Endothelial cell of umbilical vein (primary cell): ENCODE results near the gene KATNB1.

ENCODE experiments used
- EZH2 ChIP-seq: IDR thresholded peaks from 2 replicates; pipeline ENCODE4 v1.6.1; 2012; ENCODE audit warnings: borderline replicate concordance, low read depth, mild to moderate bottlenecking, moderate library complexity, low read length, inconsistent platforms; ENCODE audit not compliant: severe bottlenecking
- POLR2A ChIP-seq: IDR thresholded peaks from 2 replicates; pipeline ENCODE4 v1.6.1; 2012; ENCODE audit warnings: low read depth, mild to moderate bottlenecking, control low read depth, low read length
- POLR2AphosphoS5 ChIP-seq: IDR thresholded peaks from 2 replicates; pipeline ENCODE4 v1.6.1; 2012; ENCODE audit warnings: low read depth, mild to moderate bottlenecking, control low read depth, low read length, moderate library complexity; ENCODE audit not compliant: insufficient read depth
- TF ChIP-seq, protein P1 (sequence below), 2 donors: IDR thresholded peaks; 1 replicate in 1 of 2; 2 replicates in 1 of 2; pipeline ENCODE4 v1.5.1; 2011; ENCODE audit warnings: low read length in 2 of 2, mild to moderate bottlenecking in 2 of 2, moderate library complexity in 2 of 2, control low read depth in 1 of 2, inconsistent platforms in 1 of 2, low read depth in 1 of 2; ENCODE audit not compliant: insufficient read depth in 1 of 2; ENCODE audit errors: extremely low read depth in 1 of 2
- TF ChIP-seq, protein P2 (sequence below): IDR thresholded peaks from 2 replicates; pipeline ENCODE4 v1.6.1; 2011; ENCODE audit not compliant: insufficient read depth, insufficient read length

DNA sequence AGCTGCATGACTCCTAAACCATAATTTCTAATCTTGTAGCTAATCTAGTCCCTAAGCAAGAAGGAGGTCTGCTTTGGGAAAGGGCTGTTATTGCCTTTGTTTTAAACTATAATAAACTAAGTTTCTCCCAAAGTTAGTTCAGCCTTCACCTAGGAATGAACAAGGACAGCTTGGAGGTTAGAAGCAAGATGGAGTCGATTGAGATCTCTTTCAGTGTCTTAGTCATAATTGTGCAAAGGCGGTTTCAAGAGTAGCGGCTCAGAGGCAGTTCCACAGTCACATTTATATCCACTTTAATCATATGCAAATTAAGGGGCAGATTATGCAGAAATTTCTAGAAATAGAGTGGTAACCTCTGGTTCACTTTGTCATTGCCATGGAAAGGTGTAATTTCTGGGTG, 23.6 kb upstream of the KATNB1 start:
- TF ChIP-seq, protein P1, sequence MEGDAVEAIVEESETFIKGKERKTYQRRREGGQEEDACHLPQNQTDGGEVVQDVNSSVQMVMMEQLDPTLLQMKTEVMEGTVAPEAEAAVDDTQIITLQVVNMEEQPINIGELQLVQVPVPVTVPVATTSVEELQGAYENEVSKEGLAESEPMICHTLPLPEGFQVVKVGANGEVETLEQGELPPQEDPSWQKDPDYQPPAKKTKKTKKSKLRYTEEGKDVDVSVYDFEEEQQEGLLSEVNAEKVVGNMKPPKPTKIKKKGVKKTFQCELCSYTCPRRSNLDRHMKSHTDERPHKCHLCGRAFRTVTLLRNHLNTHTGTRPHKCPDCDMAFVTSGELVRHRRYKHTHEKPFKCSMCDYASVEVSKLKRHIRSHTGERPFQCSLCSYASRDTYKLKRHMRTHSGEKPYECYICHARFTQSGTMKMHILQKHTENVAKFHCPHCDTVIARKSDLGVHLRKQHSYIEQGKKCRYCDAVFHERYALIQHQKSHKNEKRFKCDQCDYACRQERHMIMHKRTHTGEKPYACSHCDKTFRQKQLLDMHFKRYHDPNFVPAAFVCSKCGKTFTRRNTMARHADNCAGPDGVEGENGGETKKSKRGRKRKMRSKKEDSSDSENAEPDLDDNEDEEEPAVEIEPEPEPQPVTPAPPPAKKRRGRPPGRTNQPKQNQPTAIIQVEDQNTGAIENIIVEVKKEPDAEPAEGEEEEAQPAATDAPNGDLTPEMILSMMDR (IDR thresholded peaks at IDR 0.05; ENCODE audit: extremely low read depth in 1 of 2, insufficient read depth in 1 of 2, low read depth in 1 of 2, low read length in 2 of 2): no peak
- TF ChIP-seq EZH2: no peak
- TF ChIP-seq, protein P2, sequence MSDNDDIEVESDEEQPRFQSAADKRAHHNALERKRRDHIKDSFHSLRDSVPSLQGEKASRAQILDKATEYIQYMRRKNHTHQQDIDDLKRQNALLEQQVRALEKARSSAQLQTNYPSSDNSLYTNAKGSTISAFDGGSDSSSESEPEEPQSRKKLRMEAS: no peak
- TF ChIP-seq POLR2A: no peak
- no peak for TF ChIP-seq POLR2AphosphoS5
